ENCODE measurements around the gene STAMBPL1.
A peak's percentile ranks its signal among the peaks of the same experiment; 100 is the strongest.
"Not testable (repeated sequence)": the region's sequence is repeated elsewhere in the genome, so short reads cannot be mapped to it uniquely, and the experiment has no call there.

Gene STAMBPL1

DNA sequence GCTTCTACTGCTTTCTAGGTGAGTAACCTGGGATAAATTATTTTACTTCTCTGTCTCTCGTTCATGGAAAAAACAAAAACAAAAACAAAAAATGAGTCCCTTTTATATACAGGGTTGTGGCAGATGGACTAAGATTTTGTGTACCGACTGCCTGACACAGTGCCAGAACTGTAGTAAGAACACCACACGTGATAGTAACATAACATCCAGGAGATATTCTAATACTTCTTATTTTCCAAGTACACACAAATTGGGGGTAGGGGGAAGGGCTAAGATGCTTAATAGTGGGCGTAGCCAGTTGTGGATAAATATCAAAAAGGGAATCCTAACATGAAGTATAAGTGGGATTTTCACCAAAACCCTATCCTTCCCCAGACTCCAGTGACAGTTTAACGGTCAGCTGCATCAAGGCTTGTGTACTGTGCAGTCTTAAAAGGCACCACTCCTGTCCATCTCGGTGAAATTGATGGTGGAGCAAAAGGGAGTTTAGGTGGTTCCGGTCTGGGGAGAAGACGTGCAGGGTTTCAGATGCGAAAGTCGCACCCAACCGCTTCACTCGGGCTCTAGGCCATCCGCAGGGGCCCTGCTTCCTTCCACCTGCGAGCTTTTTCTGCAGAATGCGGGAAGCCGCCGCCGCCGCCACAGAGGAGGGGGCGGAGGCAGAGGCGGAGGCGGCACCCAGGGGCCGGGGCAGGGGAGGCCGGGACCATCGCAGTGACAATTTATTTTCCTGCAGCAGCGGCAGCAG, at the start of gene STAMBPL1:
TSS of gene STAMBPL1 (plus strand) at position 712 of the 748 bp plus-strand sequence. CDS start 21,464 bp downstream, outside the sequence.
- DNase-seq: peak; percentile 68

DNA sequence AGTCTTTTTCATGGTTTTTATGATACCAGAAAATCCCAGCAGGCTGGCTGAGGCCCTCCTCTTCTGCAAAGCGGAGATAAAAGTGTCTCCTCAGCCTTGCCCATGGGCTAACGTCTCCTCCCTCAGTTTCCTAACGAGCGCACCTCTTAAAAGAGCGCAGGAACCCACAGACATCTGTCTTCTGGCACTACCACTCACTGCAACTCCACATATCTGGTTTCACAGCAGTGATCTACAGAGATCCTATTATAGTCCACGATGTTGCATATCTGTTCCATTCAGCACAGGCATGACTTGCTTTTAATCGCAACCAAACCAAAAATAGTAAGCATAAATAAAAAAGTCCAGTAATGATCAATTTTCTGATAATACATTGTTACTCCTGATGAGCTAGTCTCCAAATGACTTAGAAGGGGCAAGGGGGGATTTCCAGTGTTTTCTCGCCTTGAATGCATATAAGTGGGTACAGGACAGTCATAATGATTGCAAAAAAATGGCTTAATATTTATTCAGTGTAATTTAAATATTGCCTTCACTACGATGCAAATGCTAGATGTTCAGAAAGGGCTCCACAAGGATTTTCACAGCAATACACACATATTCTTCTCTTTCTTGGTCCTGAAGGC, 49.3 kb upstream of the STAMBPL1 start:
- no peak for DNase-seq

DNA sequence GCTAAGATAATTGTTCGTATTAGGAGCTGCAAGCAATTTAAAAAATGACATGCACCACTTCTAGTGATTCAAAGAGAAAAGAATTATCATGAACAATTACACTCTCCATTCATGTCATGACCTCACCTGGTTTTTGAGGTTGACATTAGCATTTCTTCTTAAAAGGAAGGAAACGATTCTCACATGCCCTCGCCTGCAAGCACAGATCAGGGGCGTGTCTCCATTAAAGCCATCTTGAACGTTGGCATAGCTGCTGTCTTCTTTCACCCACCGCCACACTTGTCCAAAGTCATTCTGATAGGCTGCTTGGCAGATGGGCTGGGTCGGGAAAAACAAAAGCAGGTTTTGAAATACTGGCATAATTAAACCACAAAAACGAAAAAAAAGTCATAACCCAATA, 48.3 kb upstream of the STAMBPL1 start:
- peak; percentile 23 for DNase-seq

DNA sequence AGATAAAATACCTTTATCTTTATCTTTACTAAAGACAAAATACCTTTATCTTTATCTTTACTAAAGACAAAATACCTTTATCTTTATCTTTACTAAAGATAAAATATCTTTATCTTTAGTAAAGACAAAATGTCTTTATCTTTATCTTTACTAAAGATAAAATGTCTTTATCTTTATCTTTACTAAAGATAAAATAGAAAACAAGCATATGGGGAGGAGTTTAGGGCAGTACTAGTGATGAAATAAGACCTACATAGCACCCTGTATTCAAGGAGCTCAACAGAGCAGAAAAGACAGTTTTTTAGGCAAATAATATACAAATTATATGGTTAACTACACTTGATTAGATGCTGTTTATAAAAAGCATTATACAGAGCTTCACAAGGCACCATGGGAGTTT, 47.7 kb upstream of the STAMBPL1 start:
- DNase-seq: no peak

DNA sequence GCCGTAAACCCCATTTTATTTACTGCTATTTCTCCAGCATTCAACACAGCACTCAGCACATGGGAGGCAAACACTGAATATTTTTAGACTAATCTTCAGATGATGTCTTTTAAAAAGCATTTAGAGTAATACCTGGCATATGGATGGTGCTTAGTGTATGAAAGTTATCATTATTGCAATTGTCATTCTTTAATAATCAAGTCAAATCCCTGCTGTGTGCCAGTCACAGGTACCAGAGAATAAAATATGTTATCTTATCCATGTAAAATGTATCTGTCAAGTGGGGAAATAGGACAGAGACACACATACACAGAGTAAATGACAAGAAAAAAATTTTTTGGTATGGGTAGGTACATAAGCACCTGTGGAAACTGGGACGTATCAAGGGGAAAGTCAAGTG, 46.9 kb upstream of the STAMBPL1 start:
- no peak for DNase-seq

DNA sequence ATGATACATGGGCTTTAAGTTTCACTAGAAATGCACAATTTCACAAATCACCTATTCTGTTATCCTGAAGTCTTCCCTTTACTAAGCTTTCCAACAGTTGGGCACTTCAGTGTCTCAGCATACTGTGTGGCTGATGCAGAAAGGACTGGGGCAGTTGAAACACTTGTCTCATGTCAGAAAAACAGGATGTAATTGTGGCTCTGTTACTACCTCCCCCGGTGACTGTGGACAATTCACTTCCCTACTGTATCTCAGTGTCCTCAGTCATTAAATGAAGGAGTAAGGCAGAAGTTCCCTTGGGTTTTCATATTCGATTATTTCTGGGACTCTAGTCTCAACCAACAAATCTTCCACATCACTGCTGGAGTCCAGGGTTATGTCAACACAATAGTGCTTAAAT, 46.3 kb upstream of the STAMBPL1 start:
- DNase-seq: no peak

DNA sequence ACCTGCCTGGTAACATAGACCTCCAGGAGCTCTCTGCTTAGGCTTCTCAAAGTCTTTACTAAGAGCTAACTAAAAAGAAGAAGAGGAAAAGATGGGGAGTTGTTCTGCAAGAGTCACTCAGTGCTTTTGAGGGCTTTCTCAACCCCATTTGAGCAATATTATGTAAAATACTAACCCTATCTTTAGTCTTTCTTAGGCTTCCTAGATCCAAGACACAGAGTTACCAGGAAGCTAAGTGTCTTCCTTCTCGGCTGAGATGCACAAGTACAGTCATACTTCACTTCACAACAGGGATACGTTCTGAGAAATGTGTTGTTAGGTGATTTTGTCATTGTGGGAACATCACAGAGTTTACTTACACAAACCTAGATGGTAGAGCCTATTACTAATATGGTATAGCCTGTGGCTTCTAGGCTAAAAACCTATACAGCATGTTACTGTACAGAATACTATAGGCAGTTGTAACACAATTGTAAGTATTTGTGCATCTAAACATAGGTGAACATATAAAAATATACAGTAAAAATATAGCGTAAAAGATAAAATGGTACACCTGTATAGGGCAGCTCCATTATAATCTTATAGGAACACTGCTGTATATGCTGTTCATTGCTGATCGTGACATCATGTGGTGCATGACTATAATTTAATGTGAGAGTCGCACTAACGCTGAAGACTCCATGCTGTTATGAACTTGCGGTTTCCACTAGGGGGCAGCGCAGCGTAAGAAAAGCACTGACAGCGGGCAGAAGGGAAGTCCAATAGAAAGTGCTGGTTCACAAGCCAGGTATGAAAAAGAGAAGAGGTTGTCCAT, 44.7 kb upstream of the STAMBPL1 start:
- DNase-seq: peak; percentile 86

DNA sequence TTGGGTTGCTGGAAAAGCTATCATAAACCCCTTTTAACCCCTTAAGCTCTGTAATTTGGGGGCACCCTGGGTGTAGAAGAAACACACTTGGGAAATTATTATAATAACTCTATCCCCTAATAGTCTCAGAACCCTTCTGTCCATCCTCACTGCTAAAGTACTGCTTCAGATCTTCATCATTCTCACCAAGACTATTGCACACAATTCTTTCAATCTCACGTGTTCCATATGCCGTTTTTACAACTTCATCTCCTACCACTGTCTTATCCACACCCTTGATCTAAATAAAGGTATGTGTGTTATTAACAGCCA, 44.2 kb upstream of the STAMBPL1 start:
- no peak for DNase-seq

DNA sequence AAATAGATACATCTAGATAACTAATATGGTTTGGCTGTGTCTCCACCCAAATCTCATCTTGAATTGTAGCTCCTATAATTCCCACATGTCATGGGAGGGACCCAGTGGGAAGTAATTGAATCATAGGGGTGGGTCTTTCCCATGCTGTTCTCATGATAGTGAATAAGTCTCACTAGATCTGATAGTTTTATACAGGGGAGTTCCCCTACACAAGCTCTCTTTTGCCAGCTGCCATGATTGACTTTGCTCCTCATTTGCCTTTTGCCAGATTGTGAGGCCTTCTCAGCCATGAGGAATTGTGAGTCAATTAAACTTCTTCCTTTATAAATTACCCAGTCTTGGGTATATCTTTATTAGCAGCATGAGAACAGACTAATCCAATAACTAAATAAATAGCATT, 42.4 kb upstream of the STAMBPL1 start:
- not testable (repeated sequence) for DNase-seq

DNA sequence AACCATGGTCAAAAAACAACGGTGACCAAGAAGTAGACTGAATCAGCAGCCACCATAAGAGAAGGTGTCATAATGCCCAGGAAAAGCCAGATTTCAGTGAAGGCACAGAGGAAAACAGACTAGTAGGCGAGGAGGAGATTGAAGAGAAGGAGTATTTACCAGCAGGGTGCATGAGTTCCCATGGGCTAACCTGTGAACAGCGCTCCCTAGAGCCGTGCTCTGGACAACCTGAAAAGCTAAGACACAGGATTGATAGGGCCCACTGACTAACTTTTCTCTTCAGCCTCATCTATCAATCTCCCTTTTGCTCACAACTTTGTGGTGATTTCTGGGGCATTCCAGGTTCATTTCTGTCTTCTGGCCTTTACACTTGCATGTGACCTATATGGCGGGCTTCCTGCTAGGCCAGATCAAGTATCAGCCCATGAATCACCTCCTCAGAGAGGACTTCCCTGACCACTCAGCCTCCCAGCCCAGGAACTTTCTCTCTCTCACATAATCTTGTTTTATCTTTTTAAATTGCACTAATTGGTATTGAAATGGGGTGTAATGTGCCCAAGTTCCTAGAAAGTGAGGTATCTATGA, 41.2 kb upstream of the STAMBPL1 start:
- DNase-seq: no peak

DNA sequence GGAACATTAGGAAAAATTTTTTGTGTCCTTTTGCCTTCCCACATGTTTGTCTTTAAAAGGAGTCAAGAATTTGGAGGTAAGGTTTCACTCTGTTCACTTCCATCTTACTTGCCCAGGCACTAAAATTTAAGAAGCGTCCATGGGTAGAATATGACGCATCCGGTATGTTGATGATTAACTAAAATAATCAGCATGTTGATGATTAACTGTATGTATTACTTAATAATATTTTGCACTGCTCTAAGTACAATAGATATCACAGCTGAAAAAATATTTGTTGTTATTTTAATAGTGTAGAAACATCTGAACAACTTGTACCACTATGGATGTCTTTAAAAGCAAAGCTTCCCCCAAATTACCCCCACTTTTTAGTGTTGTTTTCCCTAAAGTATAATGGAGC, 39.9 kb upstream of the STAMBPL1 start:
- no peak for DNase-seq

DNA sequence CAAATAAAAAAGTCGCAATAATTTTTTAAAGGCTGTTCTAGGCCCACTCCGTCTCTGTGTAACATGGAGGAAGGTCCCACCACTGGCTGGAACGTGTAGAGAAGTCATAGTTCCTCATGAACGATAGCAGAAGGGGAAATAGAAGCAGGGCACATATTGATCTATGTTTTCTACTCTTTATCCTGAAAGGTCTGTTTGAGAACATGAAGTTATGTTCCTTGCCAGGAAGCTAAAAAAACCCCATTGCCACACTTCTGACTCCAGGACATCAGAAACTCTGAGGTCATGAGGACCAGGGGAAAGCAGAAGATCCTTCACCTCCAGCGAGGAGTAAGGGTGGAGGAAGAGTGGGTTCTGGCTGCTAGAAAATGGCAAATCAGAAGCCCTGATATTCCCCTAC, 39.2 kb upstream of the STAMBPL1 start:
- no peak for DNase-seq

DNA sequence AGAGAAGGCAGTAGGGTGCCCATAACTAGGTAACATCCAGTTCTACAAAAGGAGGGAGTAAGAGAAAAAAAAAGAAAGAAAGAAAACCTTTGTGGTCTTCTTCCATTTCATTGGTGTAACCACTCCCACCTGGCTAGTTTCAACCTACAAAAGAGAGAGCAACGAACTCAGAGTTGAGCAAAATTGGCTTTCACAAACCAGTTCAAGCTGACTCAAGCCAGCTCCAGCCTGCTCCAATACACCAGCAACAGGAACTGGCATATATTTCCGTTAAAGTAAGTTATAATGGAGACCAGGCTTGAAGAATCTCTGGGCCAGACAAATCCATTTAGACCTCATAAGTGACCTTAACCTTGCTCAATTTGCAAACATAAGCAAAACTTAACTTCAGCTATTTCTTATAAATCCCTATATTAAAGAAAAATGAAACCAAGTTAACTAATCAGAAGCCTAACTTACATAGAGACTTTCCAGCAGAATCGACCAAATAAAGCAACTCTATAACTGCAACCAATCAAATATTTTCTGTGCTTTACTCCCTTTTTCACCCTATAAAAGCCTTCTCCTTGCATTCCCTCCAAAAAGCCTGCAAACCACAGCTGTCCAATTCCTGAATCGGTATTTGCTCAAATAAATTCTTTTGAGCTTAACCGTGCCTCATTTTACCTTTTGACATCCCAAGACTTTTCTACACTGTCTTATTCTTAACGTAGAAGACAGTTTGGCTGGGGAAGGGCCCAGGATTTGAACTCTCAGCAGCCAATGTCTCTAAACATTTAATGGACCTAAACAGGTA, 38.5 kb upstream of the STAMBPL1 start:
- no peak for DNase-seq

DNA sequence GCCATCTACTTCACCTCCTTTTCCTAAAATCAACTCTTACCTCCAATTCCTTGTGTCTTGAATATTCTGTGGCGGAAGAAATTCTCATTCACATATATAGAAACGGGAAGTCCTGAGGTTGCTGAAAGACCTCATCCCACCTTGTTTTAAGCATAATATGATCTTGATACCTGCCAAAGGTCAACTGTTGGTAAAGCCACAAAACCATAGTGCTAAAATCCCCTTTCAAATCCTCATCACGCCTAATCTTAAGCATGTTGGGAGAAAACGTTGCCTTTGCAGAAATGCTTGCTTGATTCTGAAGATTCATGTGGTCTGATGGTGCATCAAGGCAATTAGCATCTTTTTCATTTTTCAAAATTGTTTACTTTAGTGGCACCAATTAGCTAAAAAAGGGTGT, 36.9 kb upstream of the STAMBPL1 start:
- no peak for DNase-seq

DNA sequence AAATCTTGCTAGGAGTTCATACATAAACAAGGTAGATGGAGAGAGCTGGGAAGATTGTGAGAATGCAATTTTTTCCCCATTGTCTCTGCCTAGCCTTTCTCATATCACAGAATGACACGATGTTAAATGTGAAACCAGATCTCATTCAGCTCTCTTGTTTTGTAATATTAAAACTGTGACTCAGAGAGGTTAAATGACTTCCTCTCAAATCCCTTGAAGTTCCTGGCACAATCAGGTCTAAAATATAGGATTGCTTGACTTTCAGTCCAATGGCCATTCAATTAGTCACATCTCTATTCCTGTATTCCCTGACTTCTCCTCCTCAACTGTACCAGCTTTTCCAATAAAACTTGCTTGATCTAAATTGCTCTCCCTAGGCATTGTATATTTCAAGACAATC, 31.5 kb upstream of the STAMBPL1 start:
- no peak for DNase-seq

DNA sequence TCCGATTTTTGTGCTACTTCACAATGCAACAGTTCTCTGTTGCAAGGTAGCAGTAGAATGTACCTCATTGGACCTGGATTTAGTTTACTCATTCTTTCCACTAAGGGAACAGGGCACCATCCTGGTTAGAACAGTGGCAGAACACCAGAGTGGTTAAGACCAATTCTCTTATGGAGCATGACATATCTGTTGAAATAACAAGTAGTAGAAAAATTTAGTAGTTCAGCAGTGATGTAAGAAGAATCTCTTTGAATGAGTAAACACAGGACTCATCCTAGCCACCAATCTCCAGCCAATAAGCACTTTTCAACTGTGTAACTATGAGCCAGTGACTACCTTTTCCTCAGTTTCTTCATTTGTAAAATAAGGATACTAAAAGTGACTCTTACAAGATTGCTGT, 30.8 kb upstream of the STAMBPL1 start:
- DNase-seq: no peak

DNA sequence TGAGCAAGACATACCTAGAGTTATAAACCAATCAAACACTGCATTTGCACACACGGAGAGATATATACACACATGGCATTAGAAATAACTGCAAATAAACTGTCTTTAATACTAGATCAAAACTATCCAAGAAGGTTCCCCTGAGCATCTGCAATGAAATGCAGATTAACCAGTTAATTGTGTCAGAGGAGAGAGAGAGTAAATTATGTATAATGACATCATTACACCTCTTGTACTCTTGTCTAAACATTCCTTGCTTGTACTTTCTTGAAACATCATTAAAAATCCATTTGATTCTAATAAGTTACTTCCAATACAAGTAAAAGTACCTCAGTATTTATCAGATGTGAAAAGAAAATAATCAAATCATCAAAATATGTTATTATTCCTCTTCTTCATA, 29.3 kb upstream of the STAMBPL1 start:
- DNase-seq: no peak

DNA sequence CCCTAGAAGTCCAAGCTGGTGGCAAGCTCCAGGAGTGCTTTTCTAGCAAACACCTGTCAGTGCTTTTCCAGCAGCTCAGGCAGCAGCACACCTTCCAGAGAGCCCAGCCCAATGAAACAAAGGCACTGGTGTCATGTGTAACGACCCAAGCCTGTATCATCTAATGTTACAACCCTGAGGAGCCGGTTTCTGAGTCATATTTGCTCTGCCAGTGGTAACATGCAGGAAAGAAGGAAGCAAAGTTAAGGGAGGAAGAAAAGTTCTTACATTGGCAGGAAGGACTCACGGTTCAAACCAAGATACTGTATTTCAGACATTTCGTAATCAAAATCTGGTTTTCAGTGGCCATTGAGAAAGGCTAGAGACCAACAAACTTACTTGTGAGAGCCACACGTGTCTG, 28.3 kb upstream of the STAMBPL1 start, which contains the start of gene ANKRD22:
TSS of gene ANKRD22 (minus strand) at position 139 of the 400 bp plus-strand sequence. CDS start 237 bp downstream, outside the sequence.
- no peak for DNase-seq

DNA sequence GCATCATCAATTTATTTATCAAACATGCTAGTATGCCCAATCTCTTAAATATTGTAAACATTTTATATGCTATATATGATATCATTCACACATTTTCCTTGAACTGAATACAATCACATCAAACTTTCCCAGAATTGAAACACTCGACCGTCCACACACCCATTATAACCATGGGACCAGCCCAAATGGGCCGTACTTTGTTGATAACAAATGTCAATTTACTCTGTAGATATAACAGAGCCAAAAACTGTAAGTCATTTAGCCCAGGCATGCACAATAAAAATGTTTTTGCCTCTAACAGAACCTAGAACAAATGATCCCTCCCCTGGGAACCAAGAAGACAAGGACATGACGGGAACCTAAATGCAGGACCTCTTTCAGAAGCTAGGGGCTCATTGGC, 27.7 kb upstream of the STAMBPL1 start:
- no peak for DNase-seq

DNA sequence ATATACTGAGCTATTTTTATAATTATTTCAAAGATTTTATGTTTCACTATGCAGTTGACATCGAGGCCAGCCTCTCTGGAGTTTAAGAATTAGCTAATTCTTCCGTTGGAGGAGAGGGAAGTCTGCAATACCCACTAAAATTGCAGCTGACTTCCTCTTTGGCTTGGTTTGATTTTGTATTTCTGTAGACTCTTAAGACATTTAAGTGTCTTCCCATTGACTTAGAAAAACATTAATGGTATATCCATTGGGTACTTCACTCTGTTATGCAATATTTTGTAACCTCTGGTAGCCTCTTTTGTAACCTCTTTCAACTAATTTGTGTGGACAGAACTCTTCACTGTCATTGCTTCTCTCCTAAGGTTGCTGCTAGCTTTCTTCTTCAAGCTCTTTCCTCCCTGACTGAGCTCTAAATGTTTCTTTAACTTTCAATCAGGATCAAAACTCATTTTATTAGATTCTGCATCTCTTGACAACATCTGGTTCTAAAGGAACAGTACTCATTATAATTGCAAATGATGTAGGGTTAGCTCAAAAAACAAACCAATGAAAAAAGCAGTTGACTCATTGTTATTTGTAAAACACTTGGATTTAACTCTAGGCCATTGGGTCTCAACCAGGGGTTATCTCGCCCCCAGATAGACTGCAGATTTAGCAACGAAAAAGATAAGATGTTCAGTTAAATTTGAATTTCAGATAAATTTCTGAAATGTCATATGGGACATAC, 26.7 kb upstream of the STAMBPL1 start:
- DNase-seq: no peak

DNA sequence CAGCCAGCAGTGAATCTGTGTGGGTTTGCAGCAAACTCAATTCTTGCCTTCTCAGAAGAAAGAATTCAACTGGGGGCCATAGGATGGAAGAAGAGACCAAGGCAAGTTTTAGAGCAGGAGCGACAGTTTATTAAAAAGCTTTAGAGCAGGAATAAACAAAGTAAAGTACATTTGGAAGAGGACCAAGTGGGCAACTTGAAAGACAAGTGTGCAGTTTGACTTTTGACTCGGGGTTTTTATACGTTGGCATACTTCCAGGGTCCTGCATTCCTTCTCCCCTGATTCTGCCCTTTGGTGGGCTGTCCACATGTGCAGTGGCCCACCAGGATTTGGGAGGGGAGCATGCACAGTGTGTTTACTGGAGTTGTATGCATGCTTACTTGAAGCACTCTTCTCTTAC, 25.4 kb upstream of the STAMBPL1 start:
- no peak for DNase-seq

DNA sequence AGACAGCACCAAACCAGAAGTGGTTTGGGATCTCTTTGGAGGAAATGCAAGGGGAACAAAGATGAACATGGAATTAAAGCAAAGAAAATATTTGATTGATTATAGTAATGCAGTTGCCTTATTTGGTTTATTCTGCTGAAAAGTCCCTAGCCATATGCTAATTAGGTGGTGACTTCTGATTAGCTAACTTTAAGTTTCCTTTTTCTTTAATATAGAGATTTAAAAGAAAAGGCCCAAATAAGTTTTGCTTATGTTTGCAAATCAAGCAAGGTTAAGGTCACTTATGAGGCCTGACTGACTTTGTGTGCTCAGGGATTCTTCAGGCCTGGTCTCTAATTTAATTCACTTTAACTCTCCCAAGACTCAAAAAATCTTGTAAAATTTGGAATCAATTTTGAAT, 22.2 kb upstream of the STAMBPL1 start:
- no peak for DNase-seq
